Measurements from ENCODE around the gene GLT6D1. TPM values are rescaled to one million over a fixed set of nuclear protein-coding genes. Genes with fewer than 3 reads are reported as not detected.

GLT6D1 gene
- total and polyA plus RNA-seq, 2 donors (not counting 3 experiments of a cell fraction or from before 2014, with no cell fraction given) = not detected

- H3K27ac ChIP-seq (ENCODE audit: insufficient read depth, low read depth, low read length) = no peak overlapping the region
- no peak for DNase-seq (ENCODE audit: low read depth, low spot score)
- intact Hi-C loops (cut with micrococcal nuclease) (no loop called here), dilution Hi-C loops (cut with MboI; ENCODE audit: extremely low pct_ligation_motif_present, low sequenced_read_pairs) (no loop called here)
- no peak overlapping the region for H3K9ac ChIP-seq (replicated peaks; ENCODE audit: extremely low read depth, insufficient read depth, low read length)
- no peaks in the 10 kb centered on the region for H4K20me1 ChIP-seq (replicated peaks; ENCODE audit: control insufficient read depth, extremely low read depth, insufficient read depth, low read length)
- no peaks in the 10 kb centered on the region for H3K9me1 ChIP-seq (replicated peaks; ENCODE audit: control insufficient read depth, extremely low read depth, insufficient read depth, low read length)
- H3K27me3 ChIP-seq (ENCODE audit: control insufficient read depth in 2 of 2, insufficient read depth in 2 of 2, low read length in 2 of 2) = no peaks in the 10 kb centered on the region
- no peaks in the 10 kb centered on the region for H3K79me2 ChIP-seq (ENCODE audit: control insufficient read depth, insufficient read depth, low read length)
- H3K4me3 ChIP-seq (replicated peaks in 1 of 3; ENCODE audit: insufficient read depth in 1 of 3, low read depth in 1 of 3, low read length in 3 of 3) = no peak overlapping the region
- no peak for FAIRE-seq
- BruUV-seq (replicated peaks) = no TSS peak
- no peaks in the 10 kb centered on the region for H3K4me1 ChIP-seq (ENCODE audit: control insufficient read depth, extremely low read depth, insufficient read depth, low read length)
- no peak for TF ChIP-seq MYC (IDR thresholded peaks at IDR 0.05; ENCODE audit: low read depth, low read length)
- TF ChIP-seq FOS (IDR thresholded peaks at IDR 0.05; ENCODE audit: borderline replicate concordance, insufficient read depth, low read length) = no peak
- no peak for TF ChIP-seq MAX (IDR thresholded peaks at IDR 0.05; ENCODE audit: insufficient read depth, insufficient read length)
- TF ChIP-seq GATA2 (IDR thresholded peaks at IDR 0.05; ENCODE audit: insufficient read depth, insufficient read length, low read depth, low read length) = no peak
- no peak for TF ChIP-seq EZH2 (IDR thresholded peaks at IDR 0.05; ENCODE audit: borderline replicate concordance, low read depth, low read length, severe bottlenecking)
- TF ChIP-seq JUN (IDR thresholded peaks at IDR 0.05; ENCODE audit: borderline replicate concordance, insufficient read depth, insufficient read length, low read depth) = no peak
- TF ChIP-seq CTCF (IDR thresholded peaks at IDR 0.05; ENCODE audit: extremely low read depth in 1 of 2, insufficient read depth in 1 of 2, low read depth in 1 of 2, low read length in 2 of 2) = no peak
- TF ChIP-seq POLR2AphosphoS5 (IDR thresholded peaks at IDR 0.05; ENCODE audit: insufficient read depth, low read depth, low read length) = no peak
- no peak for TF ChIP-seq POLR2A (IDR thresholded peaks at IDR 0.05; ENCODE audit: low read depth, low read length)
- H3K36me3 ChIP-seq (ENCODE audit: control insufficient read depth in 2 of 2, extremely low read depth in 1 of 2, insufficient read depth in 2 of 2, low read length in 2 of 2) = no peaks in the 10 kb centered on the region
- ChIA-PET POLR2A (interaction anchor here (0.6 kb wide), 1 partner anchor 49 kb away, joined by 4 read pairs; no protein-coding TSS in a partner anchor), CTCF (no interaction called here)
- H3K4me2 ChIP-seq (ENCODE audit: insufficient read depth, low read length) = no peak overlapping the region
- H2AFZ ChIP-seq (ENCODE audit: low read depth, low read length) = no peak overlapping the region
- H3K9me3 ChIP-seq (replicated peaks; ENCODE audit: control insufficient read depth, insufficient read depth, low read length) = no peaks in the 10 kb centered on the region
Measured at GRCh38 chr9:135581636-135582426, 57.5 kb downstream of the GLT6D1 start.
